ENCODE measurements around the gene NUDT15.

DNA sequence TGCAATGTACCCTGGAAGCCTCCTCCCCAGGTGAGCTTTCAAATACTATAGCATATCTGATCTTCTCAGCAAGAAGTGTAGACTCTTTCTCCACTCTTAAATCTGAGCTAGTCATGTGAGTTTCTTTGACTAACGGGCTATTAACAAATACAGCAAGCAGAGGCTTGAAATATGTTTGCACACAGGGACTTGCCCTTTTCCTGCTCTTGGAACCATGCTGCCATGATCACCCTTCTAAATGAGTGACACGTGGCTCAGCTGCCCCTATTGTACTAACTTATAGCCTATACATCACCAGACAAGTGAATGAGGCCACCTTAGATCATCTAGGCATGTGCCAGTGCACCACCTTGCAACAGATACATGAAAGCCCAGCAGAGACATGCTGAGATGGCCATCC, 23.2 kb upstream of the NUDT15 start:
- TF ChIP-seq, protein P1, sequence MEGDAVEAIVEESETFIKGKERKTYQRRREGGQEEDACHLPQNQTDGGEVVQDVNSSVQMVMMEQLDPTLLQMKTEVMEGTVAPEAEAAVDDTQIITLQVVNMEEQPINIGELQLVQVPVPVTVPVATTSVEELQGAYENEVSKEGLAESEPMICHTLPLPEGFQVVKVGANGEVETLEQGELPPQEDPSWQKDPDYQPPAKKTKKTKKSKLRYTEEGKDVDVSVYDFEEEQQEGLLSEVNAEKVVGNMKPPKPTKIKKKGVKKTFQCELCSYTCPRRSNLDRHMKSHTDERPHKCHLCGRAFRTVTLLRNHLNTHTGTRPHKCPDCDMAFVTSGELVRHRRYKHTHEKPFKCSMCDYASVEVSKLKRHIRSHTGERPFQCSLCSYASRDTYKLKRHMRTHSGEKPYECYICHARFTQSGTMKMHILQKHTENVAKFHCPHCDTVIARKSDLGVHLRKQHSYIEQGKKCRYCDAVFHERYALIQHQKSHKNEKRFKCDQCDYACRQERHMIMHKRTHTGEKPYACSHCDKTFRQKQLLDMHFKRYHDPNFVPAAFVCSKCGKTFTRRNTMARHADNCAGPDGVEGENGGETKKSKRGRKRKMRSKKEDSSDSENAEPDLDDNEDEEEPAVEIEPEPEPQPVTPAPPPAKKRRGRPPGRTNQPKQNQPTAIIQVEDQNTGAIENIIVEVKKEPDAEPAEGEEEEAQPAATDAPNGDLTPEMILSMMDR (IDR thresholded peaks at IDR 0.05): no peak
- TF ChIP-seq POLR2A (IDR thresholded peaks at IDR 0.05): no peak

Data from thyroid gland (tissue), 4 donors.